Measurements from ENCODE around the gene HES5. TPM values are rescaled to one million over a fixed set of nuclear protein-coding genes. Genes with fewer than 3 reads are reported as not detected.

HES5 gene
- polyA plus RNA-seq, 1 of the 3 experiments (the other 2 are of a cell fraction): 0.03 TPM

DNA sequence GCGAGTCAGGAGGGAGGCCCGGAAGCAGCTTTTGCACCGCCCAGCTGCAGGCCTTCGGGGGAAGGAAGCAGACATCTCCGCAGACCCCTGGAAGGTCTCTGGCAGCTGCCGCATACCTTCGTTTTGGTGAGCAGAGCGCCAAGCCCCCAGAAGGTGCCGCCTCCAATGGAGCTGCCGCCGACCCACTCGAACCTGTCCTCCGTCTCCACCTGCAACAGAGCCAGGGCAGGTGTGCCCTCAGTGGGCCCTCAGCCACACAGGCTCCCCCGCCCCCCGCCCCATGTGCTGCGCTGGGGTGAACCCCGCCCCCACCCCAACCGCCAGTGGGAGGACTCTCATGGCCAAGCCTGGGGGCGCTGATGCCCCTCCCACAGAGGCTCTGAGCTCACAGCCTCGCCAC, 9.9 kb downstream of the HES5 start:
- Histone ChIP-seq H3K9me2 (no peaks in the 10 kb centered on the region), H3K4me2 (no peak overlapping the region), H3K4me3 (ENCODE audit: low read depth in 2 of 2, low read length in 1 of 2) (no peak overlapping the region), H3K9ac (no peak overlapping the region), H2AFZ (ENCODE audit: low read depth) (no peak overlapping the region), H3K36me3 (replicated peaks in 1 of 2; ENCODE audit: control insufficient read depth in 1 of 2, insufficient read depth in 2 of 2, low read length in 1 of 2) (peaks cover 5 to 64% of the 10 kb centered on the region in 2 experiments), H4K20me1 (ENCODE audit: insufficient read depth) (peaks cover 30% of the 10 kb centered on the region), H3F3A (replicated peaks; ENCODE audit: insufficient read depth) (no peaks in the 10 kb centered on the region), H3K9me3 (no peaks in the 10 kb centered on the region), H3K27ac (ENCODE audit: low read depth in 2 of 2, low read length in 1 of 2) (no peak overlapping the region), H3K4me1 (ENCODE audit: control insufficient read depth in 1 of 2, insufficient read depth in 2 of 2, low read depth in 1 of 2, low read length in 1 of 2) (peaks cover 0 to 14% of the 10 kb centered on the region in 2 experiments; a peak in 2 of 4 replicates), H3K79me2 (ENCODE audit: insufficient read depth) (peaks cover 32% of the 10 kb centered on the region), H3K27me3 (ENCODE audit: insufficient read depth) (no peaks in the 10 kb centered on the region)
- TF ChIP-seq EZH2phosphoT487 (IDR thresholded peaks at IDR 0.05; ENCODE audit: borderline replicate concordance, low read depth) (no peak), GATA2 (CRISPR knock-in tag; IDR thresholded peaks at IDR 0.05) (no peak), ELF1 (IDR thresholded peaks at IDR 0.05) (no peak), SMC3 (IDR thresholded peaks at IDR 0.05; ENCODE audit: low read depth, low read length) (no peak), GABPA (IDR thresholded peaks at IDR 0.05; ENCODE audit: low read depth) (no peak)
- TF ChIP-seq, protein P1, sequence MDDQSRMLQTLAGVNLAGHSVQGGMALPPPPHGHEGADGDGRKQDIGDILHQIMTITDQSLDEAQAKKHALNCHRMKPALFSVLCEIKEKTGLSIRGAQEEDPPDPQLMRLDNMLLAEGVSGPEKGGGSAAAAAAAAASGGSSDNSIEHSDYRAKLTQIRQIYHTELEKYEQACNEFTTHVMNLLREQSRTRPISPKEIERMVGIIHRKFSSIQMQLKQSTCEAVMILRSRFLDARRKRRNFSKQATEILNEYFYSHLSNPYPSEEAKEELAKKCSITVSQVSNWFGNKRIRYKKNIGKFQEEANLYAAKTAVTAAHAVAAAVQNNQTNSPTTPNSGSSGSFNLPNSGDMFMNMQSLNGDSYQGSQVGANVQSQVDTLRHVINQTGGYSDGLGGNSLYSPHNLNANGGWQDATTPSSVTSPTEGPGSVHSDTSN (IDR thresholded peaks at IDR 0.05): no peak
- no peak for DNase-seq
- ChIA-PET POLR2A (interaction anchor here (1.5 kb wide), 1 partner anchor 13 kb away, joined by 5 read pairs; no protein-coding TSS in a partner anchor), CTCF (interaction anchor here (0.6 to 1.3 kb wide), 2 partner anchors 11 to 1190 kb away, joined by 3 to 4 read pairs; no protein-coding TSS in a partner anchor)
- WGBS (ENCODE audit: low lambda C conversion rate): 80% methylated on average over 1 of the region's 20 CpGs

DNA sequence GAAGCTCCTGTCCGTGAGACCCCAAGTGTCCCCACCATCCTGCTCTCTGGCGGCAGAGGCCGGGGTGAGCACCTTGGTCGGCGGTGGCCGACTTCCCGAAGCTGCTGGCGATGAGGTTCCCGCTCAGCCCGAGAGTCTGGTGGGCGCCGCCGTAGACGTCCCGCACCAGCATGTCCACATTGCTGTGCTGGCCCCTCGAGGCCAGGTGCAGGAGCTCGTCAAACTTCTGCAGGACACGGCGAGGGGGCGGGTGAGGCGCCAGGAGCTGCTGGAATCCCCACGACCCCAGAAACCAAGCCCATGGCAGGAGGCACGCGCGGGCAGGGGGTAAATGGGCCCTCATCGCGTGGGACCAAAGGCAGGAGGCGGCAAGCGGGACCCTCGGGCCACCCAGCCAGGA, 10.3 kb downstream of the HES5 start:
- peaks cover 5 to 69% of the 10 kb centered on the region in 2 experiments for H3K36me3 ChIP-seq (replicated peaks in 1 of 2; ENCODE audit: control insufficient read depth in 1 of 2, insufficient read depth in 2 of 2, low read length in 1 of 2)
- ChIA-PET POLR2A (interaction anchor here (1.5 kb wide), 1 partner anchor 12 kb away, joined by 5 read pairs; no protein-coding TSS in a partner anchor), CTCF (interaction anchor here (0.6 to 1.3 kb wide), 2 partner anchors 12 to 1189 kb away, joined by 3 to 4 read pairs; no protein-coding TSS in a partner anchor)
- no peak overlapping the region for H3K4me2 ChIP-seq
- no peaks in the 10 kb centered on the region for H3K9me3 ChIP-seq
- no peak for DNase-seq
- no peak overlapping the region for H2AFZ ChIP-seq (ENCODE audit: low read depth)
- H4K20me1 ChIP-seq (ENCODE audit: insufficient read depth): peaks cover 26% of the 10 kb centered on the region
- WGBS (ENCODE audit: low lambda C conversion rate): 95% methylated on average over 22 of the region's 30 CpGs
- H3F3A ChIP-seq (replicated peaks; ENCODE audit: insufficient read depth): no peaks in the 10 kb centered on the region
- H3K9ac ChIP-seq: no peak overlapping the region
- H3K4me1 ChIP-seq (ENCODE audit: control insufficient read depth in 1 of 2, insufficient read depth in 2 of 2, low read depth in 1 of 2, low read length in 1 of 2): peaks cover 0 to 9% of the 10 kb centered on the region in 2 experiments; a peak in 1 of 4 replicates
- no peak overlapping the region for H3K4me3 ChIP-seq (ENCODE audit: low read depth in 2 of 2, low read length in 1 of 2)
- H3K79me2 ChIP-seq (ENCODE audit: insufficient read depth): peaks cover 27% of the 10 kb centered on the region
- H3K27ac ChIP-seq (ENCODE audit: low read depth in 2 of 2, low read length in 1 of 2): no peak overlapping the region
- TF ChIP-seq NRF1 (IDR thresholded peaks at IDR 0.05; ENCODE audit: low read depth, low read length) (no peak), RAD21 (IDR thresholded peaks at IDR 0.05; ENCODE audit: low read length) (no peak), FOXM1 (IDR thresholded peaks at IDR 0.05; ENCODE audit: low read depth) (no peak)
- H3K27me3 ChIP-seq (ENCODE audit: insufficient read depth): no peaks in the 10 kb centered on the region
- H3K9me2 ChIP-seq: no peaks in the 10 kb centered on the region

DNA sequence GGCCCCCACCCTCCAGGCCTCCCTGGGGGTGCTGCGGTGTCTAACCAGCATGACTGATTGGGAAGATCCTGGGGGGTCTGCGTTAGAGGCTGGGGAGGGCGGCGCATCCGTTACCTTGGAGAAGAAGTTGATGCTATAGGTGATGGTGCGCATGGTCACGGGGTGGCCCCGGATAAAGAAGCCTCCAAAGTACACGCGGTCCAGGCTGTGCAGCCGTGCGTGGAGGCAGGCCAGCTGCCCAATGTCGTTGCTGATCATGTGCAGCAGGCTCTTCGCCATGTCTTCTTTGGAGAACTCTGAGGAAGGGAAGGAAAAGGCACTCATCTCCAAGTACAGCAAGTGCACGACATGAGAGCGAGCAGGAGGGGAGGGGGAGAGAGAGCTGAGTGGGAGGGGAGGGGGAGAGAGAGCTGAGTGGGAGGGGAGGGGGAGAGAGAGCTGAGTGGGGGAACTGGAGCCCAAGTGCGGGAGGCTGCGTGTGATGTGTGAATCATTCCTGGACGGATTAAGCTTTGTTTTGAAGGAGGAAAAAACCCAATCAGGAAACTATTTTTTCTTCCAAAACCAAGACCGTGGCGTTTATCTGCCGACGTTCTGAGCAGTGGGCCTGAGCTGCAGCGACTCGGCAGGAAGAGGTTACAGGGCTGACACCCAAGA, 10.9 kb downstream of the HES5 start:
- ChIA-PET CTCF (interaction anchor here (0.7 to 1.0 kb wide), 2 partner anchors 9 to 19 kb away, joined by 3 read pairs; no protein-coding TSS in a partner anchor), POLR2A (interaction anchor here (1.5 kb wide), 1 partner anchor 12 kb away, joined by 5 read pairs; no protein-coding TSS in a partner anchor)
- peaks cover 5 to 71% of the 10 kb centered on the region in 2 experiments for H3K36me3 ChIP-seq (replicated peaks in 1 of 2; ENCODE audit: control insufficient read depth in 1 of 2, insufficient read depth in 2 of 2, low read length in 1 of 2)
- H3K9me3 ChIP-seq: no peaks in the 10 kb centered on the region
- no peak overlapping the region for H2AFZ ChIP-seq (ENCODE audit: low read depth)
- TF ChIP-seq CHD2 (IDR thresholded peaks at IDR 0.05; ENCODE audit: low read length, partially characterized antibody) (no peak), RCOR1 (IDR thresholded peaks at IDR 0.05; ENCODE audit: low read length) (no peak), FOXJ3 (CRISPR knock-in tag; IDR thresholded peaks at IDR 0.05) (no peak), JUND (IDR thresholded peaks at IDR 0.05) (no peak), RAD21 (IDR thresholded peaks at IDR 0.05; ENCODE audit: low read length) (no peak), NRF1 (IDR thresholded peaks at IDR 0.05; ENCODE audit: low read depth, low read length) (no peak), MEF2A (IDR thresholded peaks at IDR 0.05; ENCODE audit: borderline replicate concordance, low read depth) (no peak), ELF1 (IDR thresholded peaks at IDR 0.05) (no peak), FOXM1 (IDR thresholded peaks at IDR 0.05; ENCODE audit: low read depth) (no peak), EP300 (IDR thresholded peaks at IDR 0.05; ENCODE audit: borderline replicate concordance in 1 of 2, low read depth in 1 of 2, low read length in 1 of 2) (no peak), EZH2phosphoT487 (IDR thresholded peaks at IDR 0.05; ENCODE audit: borderline replicate concordance, low read depth) (no peak)
- TF ChIP-seq, protein P1 (IDR thresholded peaks at IDR 0.05): no peak
- WGBS (ENCODE audit: low lambda C conversion rate): 94% methylated on average over 25 of the region's 25 CpGs
- no peak overlapping the region for H3K4me3 ChIP-seq (ENCODE audit: low read depth in 2 of 2, low read length in 1 of 2)
- peaks cover 0 to 3% of the 10 kb centered on the region in 2 experiments; a peak in 1 of 4 replicates for H3K4me1 ChIP-seq (ENCODE audit: control insufficient read depth in 1 of 2, insufficient read depth in 2 of 2, low read depth in 1 of 2, low read length in 1 of 2)
- no peaks in the 10 kb centered on the region for H3K27me3 ChIP-seq (ENCODE audit: insufficient read depth)
- H4K20me1 ChIP-seq (ENCODE audit: insufficient read depth): peaks cover 20% of the 10 kb centered on the region
- peaks cover 21% of the 10 kb centered on the region for H3K79me2 ChIP-seq (ENCODE audit: insufficient read depth)
- no peak overlapping the region for H3K9ac ChIP-seq
- no peak overlapping the region for H3K4me2 ChIP-seq
- no peak for DNase-seq
- H3F3A ChIP-seq (replicated peaks; ENCODE audit: insufficient read depth): no peaks in the 10 kb centered on the region
- no peaks in the 10 kb centered on the region for H3K9me2 ChIP-seq
- H3K27ac ChIP-seq (ENCODE audit: low read depth in 2 of 2, low read length in 1 of 2): no peak overlapping the region

Measured in SK-N-SH (cell line).